Hematopoietic multipotent progenitor cell treated with erythropoietin and hydrocortisone succinate and interleukin-3 and kit ligand, for 8 days (in vitro differentiated cells): Measurements from ENCODE around the gene RGS13.
"Not testable (repeated sequence)": the region's sequence is repeated elsewhere in the genome, so short reads cannot be mapped to it uniquely, and the experiment has no call there.

Source experiments
- DNase-seq: peaks from one replicate; pipeline ENCODE4 v3.0.0-alpha.2; 2015

The RGS13 gene

DNA sequence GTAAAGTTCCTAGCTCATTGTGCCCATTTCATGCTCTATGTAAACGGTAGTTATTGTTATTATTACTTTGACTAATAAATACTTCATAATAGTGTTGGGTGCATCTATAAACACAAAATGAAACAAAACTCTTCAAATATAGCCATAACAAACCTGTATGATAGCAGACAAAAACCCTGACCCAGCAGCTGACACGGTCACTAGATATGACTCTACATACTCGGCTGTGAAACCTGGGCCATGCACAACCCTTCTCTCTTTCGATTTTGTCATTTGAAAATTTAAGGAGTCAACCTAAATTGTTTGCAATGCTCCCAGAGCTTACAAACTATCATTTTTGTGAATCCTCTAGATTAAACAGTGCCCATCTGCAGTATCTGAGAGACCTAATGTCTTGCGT lies 8.0 kb upstream of the RGS13 start:
- no peak for DNase-seq

DNA sequence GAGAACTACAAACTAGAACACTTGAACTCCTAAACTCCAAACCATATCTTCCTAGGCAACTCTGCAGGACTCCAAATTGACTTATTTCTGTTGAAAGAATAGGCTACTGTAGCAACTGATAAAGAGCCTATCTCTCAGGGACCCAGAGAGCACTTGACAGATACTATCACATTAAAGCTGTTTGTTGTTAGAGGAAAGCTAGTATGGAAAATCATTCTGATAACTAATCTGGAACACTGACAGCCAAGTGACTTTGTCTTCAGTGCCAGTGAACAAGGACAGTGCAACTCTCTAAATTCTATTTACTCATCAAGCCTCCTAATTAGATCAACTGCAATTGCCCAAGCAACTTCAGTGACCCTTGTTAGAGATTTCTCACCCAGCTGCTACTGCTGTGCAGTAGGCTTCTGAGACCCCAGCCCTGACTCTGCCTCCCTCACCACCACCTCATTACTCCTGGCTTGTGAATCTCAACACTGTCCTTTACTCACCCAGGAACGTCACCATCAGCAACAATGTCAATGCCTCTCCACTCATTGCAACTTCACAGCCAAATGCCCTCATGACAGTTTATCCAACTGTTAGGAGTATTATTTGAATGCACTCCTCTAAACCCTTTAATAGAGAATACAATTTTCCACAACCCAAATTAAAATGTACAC lies 7.4 kb upstream of the RGS13 start:
- DNase-seq: peak; percentile 63

DNA sequence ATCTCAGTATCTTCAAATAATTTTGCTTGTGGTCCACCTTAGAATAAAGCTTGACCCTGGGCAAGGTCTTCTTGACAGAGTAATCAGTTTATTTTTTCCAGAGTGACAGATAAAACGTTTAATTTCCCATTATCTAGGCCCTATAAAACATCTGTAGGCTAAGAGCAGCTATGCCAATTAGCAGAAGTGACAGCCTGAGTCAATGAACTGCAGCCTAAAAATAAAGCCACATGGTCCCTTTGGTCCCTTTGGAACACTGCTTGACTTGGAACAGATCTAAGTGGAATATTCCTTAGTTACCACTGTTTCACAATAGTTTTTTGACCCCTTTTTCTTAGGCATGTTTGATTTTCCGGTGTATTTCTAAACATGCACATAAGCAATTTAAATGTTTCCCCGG lies 6.3 kb upstream of the RGS13 start:
- no peak for DNase-seq

DNA sequence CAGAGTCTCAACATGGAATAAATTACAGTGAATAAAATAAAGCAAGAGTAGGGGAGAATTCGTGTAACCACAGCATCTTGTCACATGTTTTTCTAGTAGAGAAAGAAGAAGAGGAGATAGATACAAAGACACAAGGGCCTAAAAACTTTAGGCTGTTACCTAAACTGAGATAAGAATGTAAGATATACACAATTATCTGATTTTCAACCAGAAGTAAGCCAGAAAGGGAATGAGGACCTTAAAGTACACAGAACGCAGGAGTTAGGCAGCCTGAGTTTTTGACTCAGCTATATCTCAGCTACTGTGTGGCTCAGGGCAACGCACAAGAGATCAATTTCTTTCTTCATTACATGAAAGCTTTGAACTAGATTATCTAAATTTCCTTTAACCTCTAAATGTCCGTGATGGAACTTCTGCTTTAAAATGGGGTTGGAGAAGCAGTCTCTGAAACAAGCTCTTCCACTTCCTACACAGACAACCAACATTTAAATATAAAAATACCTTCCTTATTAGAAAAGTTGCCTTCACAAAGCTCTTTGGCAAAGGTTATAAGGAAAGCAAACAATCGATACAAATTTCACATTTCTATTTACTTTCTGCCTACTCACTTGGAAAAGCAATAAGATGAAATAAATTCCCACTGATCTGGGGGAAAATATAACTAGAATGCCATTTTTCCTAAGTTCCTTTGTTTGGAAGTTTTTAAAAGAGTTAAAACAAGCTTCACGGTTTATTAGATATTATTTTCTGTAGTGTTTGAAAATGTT lies 5.2 kb upstream of the RGS13 start:
- no peak for DNase-seq

DNA sequence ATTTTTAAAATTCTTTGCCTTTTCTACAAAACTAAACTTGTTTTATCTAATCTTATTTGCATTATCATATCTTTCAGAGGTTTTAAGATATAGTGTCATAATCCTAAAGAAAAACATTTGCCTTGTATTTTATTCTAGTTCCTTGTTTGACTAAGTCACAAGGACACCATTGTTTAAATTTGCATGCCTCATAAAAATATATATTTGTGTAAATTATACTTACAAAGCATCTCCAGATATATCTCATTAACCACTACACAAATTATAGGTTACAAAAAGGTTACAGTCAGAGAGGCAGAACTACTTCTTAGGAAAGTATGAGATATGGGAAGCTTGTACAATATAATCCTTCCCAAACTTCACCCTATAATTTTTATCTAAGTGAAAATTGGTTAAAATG lies 4.2 kb upstream of the RGS13 start:
- DNase-seq: no peak

DNA sequence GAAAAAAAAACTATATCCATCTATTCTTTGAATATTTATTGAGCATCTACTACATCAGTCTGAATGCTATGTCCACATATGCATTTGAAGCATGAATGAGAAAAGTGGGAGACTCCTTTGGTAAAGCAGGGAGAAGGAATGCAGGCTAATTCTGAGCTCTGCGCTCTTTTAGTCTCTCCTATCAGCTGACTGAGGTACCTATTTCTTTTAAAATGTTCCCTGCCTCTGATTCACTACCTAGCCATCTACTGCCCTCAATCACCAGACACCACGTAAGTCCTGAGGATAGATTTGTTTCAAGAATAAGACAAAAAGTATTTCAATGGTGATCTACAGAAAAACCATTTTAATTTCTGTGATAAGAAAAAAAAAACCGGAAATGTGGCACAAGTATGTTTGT lies 3.8 kb upstream of the RGS13 start:
- no peak for DNase-seq

DNA sequence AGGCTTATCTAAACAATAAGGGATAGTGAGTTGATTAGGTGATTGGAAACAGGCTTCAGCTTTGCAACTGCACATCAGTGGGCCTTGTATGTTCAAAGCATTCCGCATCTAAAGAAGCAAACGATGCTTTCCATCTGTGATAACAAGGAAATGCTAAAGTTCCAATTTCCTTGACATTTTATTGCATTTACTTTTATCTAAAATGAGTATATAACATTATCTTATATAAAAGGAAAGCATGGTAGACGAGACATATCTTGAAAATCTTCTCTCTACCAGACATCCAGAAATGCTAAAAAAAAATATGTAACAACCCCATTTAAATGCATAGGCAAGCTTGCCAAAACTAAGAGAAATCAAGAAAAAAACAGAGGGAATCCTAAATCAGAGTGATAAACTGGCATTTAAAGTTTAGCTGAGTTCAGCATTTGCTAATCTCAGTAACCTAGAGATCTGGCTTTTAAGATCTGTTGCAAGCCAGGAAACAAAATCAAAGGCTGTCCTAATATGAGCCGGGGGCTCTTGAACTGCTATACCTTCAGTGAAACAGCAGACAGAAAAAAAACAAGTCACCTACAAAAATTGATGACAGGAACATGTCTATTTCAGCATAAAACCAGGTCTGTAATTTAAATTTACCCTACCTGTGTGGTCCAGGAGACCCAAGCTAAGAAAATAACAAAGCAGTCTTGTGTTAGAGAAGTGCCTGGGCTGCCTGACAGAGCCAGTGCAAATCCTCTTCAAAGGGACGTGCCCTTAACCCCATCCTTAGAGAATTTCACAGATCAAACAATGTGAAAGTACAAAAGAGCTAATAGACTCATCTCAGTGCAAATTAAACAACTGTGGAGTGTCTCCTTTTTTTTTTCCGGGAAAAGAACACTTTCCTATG lies 3.1 kb upstream of the RGS13 start:
- no peak for DNase-seq

DNA sequence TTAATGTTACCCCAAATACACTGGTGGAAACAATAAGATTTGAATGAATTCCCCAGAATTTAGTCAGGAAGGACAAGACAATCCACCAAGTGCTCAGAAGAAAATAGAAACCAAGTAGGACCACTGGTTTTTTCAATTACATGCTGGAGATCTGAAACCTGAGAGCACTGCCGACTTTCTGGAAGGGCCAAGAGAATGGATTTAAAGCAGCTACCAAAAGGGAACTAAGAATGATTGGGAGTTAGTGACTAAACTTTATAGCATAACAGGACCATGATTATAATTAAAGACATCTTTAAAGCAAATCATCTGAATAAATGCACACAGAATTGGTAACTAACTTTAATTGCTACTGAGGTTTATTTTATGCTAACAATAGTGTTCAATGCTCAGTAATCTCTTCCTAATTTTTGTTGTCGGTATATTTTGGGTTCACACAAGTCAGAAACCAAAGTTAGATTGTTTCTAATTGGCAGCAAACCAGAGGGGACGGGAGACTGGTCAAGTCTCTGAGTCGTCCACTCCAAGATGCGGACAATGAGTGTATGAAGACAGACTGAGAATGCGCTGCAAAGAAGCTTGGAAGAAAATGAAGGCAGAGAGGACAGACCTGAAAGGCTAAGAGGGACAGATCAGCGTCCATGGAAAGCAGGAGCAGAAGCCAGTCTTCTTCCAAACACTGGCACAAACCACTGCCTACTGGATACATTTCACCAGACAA lies 2.3 kb upstream of the RGS13 start:
- DNase-seq: no peak

DNA sequence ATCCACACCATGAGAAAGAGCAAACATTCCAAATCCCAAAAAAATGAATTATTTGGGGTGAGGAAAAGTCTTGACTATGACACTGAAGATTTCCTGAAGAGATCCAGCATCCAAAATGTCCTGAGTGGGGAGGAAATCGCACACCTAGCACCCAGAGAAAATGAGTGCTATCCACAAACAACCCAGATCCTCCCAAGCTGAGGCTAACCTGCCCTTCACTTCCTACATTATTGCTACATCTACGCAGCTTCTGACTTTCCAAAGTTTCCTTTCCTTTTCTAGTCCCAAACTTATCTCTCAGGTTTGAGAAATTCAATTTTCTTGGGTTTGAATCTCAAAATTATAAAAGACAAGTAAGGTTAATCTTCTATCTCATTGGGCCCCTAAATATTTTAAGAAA lies 906 bp upstream of the RGS13 start:
- no peak for DNase-seq

DNA sequence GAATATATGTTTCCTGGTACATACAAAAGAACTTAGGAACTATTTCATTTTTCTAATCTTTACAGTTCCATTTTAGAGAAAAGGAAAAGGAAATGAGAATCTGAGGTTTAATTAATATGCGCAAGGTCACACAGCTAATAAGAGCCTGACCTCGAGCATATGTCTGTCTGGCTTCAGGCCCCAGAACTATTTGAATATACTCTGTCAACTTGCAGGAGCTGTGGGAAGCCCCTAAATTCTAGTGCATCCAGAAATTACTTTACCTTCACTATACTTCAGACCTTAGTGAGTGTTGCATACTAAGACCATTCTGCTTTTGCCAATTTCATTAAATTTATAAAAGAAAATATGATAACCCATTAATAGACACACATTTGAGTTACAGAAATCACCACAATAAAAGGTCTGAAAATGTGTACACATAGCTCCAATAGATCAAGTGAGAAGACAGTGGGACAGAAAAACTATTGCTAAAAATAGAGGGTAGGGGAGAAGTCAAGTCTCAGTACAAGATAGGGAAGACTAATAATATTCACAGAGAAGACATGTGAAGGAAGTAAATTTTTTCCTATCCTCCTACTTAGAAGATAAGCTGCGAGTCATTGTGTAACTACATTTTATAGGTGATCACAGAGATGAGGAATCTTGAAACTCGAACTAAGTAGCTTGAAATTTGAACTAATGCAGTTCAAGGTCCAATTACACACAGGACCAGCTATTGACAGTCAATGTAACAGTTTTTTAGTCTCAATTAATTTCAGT lies 3.8 kb downstream of the RGS13 start:
- peak; percentile 4 for DNase-seq

DNA sequence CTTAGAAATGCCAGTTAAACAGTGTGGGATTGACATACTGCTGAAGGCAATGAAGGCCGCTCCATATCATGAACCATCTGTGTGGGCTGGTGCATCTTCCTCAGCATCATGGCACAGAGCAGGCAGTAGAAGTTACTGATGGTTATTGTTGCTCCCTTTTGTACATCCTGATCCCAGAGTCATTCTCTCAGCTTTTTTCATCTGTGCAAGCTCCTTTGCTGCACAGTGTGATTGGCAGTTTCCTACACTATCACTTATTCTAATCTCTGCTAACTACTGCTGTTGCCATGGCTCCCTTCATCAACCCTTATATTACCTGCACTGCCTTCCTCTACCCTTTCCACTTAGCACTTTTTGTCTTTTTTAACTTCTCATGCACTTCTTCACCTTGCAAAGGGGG lies 16.2 kb downstream of the RGS13 start:
- DNase-seq: no peak

DNA sequence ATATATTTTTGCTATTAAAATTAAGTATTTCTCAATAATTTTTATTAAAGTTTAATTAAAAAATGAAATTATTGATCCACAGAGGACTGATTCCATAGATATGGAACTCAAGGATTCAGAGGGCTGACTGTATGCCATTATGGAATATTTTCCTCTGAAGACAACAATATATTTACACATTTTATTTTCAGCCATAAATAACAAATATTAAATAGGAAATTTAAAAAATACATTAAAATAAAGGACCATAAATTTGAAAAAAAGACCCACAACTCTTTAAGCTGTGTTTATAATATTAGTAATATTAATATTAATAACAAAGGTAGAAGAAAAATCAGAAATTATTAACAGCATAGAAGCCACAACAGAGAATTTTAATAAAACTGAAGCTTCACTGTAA lies 18.2 kb downstream of the RGS13 start:
- DNase-seq: no peak

DNA sequence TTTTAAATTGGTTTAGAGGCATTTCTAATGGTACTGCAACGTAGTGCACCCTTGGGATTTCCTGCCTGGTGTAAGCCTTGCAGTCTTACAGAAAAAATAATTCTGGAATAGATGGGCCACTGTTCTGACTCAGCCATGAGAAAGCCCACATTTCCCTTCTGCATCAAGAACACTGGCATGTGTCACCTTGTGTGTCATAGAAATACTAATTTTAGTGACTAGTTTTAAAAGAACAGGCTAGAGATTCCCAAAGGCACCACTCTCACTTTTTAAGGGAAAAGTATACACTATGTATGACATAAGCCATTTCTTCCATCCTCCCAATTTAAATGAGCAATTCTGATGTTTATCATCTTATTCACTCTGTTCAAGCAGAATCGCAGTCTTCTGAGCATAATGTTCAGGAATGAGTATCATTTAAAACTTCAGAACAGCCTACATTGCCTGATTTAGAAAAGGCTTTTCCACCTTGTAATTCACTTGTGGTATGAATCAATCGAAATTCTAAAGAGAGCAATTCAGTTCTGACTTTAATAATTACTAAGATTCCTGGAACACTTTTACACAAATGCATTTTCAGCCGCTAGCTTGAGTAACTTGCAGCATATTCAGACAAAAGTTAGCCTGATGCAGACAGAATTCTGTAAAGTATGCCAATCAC lies 18.8 kb downstream of the RGS13 start:
- DNase-seq: no peak

DNA sequence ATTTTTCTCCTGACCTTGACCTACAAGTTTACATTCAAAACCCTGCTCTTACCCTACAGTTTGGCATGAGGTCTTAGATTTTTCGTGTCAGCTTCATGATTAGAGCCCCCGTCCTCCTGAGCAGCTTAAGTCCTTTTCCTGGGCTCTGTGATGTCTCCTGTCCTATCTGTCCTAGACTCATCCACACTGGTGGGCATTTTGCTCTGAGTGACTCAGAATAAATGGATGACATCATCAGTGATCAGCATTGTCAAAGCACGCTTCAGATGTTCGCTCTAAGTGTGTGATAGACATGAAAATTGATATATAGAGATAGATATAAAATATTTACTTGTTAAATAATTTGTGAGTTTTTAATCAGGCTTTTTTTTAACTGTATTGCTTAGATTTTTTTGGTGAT lies 21.8 kb downstream of the RGS13 start:
- no peak for DNase-seq

DNA sequence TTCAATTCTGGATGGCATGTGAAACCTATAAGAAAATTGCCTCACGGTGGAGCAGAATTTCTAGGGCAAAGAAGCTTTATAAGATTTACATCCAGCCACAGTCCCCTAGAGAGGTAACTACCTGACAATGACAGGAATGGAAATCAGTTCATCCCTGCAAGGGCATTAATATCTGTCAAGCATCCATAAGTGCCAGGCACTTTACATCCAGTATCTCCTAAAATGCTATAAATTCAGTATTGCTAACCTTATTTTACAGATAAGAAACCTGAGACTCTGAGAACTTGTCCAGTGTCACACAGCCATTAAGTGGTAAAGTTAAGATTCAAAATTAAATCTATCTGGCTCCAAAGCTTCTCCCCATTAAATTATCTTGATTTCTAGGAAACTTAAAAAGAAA lies 22.3 kb downstream of the RGS13 start:
- no peak for DNase-seq

DNA sequence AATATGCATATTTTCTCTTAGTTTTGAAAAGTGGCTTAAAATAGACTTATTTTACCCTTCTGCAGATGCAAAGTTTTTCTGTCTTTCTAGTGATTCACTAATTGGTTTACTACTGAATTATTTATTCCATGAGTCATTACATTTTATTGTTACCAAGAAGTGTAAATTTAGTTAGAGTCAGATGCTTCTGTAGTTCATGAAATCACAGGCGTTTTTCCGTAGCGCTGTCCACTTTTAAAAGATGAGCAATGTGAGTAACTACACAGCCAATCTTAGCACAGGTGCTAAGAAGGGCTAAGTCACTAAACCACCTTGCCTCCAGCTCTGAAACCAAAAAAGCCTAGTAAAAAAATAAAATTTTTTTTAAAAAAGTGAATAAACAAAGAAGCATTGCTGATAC lies 24.7 kb downstream of the RGS13 start:
- DNase-seq: no peak

DNA sequence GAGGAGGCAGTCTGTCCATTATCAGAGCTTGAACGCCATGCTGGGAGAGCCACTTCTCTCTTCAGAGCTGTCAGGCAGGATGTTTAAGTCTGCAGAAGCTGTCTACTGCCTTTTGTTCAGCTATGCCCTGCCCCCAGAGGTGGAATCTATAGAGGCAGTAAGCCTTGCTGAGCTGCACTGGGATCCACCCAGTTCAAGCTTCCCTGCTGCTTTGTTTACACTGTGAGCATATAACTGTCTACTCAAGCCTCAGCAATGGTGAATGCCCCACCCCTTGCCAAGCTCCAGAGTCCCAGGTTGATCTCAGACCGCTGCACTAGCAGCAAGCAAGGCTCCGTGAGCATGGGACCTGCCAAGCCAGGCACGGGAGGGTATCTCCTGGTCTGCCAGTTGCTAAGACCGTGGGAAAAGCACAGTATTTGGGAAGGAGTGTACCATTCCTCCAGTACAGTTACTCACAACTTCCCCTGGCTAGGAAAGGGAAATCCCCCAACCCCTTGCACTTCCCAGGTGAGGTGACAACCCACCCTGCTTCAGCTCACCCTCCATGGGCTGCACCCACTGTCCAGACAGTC lies 32.5 kb downstream of the RGS13 start:
- DNase-seq: no peak

DNA sequence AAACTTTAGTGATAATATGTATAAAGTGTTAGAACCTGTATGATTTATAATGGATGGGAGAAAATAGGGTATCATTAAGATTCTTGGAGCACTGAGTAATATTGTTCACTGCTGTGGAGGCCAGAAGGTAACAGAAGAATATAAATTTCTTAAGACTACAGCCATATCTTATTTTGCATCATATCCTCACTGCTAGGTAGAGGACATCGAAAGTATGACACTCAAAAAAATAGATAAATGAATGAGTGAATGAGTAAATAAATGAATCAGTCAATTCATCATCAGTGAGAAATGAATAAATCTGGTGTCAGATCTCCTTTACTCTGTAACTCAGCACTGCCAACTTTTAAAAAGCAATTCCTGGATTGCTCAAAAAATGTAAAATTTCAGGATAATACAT lies 33.2 kb downstream of the RGS13 start:
- no peak for DNase-seq

DNA sequence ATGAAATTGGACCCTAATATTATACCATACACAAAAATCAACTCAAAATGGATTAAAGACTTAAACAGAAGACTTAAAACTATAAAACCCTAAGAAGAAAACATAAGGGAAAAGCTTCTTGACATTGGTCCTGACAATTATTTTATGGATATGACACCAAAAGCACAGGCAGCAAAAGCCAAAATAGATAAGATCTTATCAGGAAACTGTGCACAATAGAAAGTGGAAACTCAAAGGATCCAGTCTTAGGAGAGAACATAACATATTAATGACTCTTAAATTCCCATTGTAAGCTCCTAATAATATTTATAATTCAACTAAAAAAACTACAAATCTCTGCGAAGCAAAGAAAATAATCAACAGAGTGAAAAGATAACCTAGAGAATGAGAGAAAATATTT lies 39.8 kb downstream of the RGS13 start:
- DNase-seq: no peak

DNA sequence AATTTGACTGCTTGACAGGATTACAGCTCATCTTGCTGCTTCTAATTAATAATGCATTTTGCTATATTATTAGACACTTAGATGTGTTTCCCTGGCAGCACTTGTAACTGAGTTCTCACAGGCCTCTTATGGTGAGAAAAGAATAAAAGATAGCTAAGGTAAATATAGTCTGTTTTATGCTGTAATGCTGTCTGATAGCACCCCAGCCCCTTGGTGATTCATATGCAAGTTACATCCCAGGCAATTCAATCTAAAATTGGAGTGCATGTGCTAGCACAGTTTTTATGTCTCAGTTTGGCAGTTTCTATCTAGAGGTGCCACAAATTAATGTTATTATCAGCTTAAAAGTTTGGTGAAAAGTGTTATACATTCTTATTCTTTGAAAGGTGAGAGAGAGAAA lies 42.2 kb downstream of the RGS13 start:
- no peak for DNase-seq

DNA sequence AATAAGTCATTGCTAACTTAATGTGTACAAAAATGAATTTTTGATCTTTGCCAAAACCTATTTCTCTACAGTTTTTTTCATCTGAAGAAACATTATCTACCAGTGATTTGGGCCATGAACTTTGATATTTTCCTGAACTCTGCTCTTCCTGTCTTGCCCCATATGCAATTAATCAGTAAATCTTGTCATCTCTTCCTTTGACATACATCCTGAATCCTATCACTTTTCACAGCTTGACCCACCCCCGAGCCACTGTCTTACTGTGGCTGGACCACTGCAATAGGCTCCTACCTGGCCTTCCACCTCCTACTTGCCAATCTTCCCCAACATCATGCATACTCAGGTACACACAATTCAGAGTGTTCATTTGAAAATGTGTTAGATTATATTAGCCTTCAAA lies 46.4 kb downstream of the RGS13 start:
- DNase-seq: no peak

DNA sequence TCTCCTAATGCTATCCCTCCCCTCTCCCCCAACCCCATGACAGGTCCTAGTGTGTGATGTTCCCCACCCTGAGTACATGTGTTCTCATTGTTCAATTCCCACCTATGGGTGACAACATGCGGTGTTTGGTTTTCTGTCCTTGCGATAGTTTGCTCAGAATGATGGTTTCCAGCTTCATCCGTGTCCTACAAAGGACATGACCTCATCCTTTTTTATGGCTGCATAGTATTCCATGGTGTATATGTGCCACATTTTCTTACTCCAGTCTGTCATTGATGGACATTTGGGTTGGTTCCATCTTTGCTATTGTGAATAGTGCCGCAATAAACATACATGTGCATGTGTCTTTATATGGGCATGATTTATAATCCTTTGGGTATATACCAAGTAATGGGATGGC lies 47.1 kb downstream of the RGS13 start:
- DNase-seq: not testable (repeated sequence)
